HEK293 (cell line): ENCODE data around the gene ANKRD40CL.

Source experiments
- MYNN ChIP-seq: fragments of 450-650 bp; formaldehyde crosslinking; IDR thresholded peaks from 2 replicates; pipeline ENCODE4 v1.5.1; 2016; ENCODE audit warnings: missing biosample characterization, missing genetic modification characterization, borderline replicate concordance
- REPIN1 ChIP-seq: fragments of 450-650 bp; formaldehyde crosslinking; IDR thresholded peaks from 2 replicates; pipeline ENCODE4 v1.5.1; 2017; ENCODE audit warnings: missing biosample characterization, missing genetic modification characterization, low read depth
- TRIM28 ChIP-seq: IDR thresholded peaks from 2 replicates; pipeline ENCODE4 v1.6.1; 2011; ENCODE audit warnings: low read length, control low read depth, borderline replicate concordance
- YY1 ChIP-seq: fragments of 450-650 bp; formaldehyde crosslinking; IDR thresholded peaks from 2 replicates; pipeline ENCODE4 v1.5.1; 2018; ENCODE audit warnings: missing biosample characterization, missing genetic modification characterization
- ZBTB1 ChIP-seq: fragments of 450-650 bp; formaldehyde crosslinking; IDR thresholded peaks from 2 replicates; pipeline ENCODE4 v1.5.1; 2016; ENCODE audit warnings: missing biosample characterization, missing genetic modification characterization
- ZBTB48 ChIP-seq: fragments of 450-650 bp; formaldehyde crosslinking; IDR thresholded peaks from 2 replicates; pipeline ENCODE4 v1.5.1; 2016; ENCODE audit warnings: missing biosample characterization, missing genetic modification characterization
- ZBTB7A ChIP-seq: fragments of 450-650 bp; formaldehyde crosslinking; IDR thresholded peaks from 2 replicates; pipeline ENCODE4 v1.5.1; 2016; ENCODE audit warnings: low read depth, missing biosample characterization, missing genetic modification characterization
- ZNF140 ChIP-seq: fragments of 450-650 bp; formaldehyde crosslinking; IDR thresholded peaks from 2 replicates; pipeline ENCODE4 v1.5.1; 2016; ENCODE audit warnings: missing biosample characterization, missing genetic modification characterization
- ZNF223 ChIP-seq: fragments of 450-650 bp; formaldehyde crosslinking; IDR thresholded peaks from 2 replicates; pipeline ENCODE4 v1.5.1; 2016; ENCODE audit warnings: missing biosample characterization, missing genetic modification characterization
- ZNF274 ChIP-seq, 2 experiments: fragments of 200-500 bp in 1 of 2; fragments of 450-650 bp in 1 of 2; sonication (Bioruptor generic) in 1 of 2; formaldehyde crosslinking in 1 of 2; IDR thresholded peaks; 2 replicates each; pipeline versions ENCODE4 v1.5.1 to v1.6.1; 2014 to 2016; ENCODE audit warnings: borderline replicate concordance in 1 of 2, inconsistent platforms in 1 of 2, low read length in 1 of 2, missing biosample characterization in 1 of 2, missing genetic modification characterization in 1 of 2
- ZNF514 ChIP-seq: fragments of 450-650 bp; formaldehyde crosslinking; IDR thresholded peaks from 2 replicates; pipeline ENCODE4 v1.5.1; 2016; ENCODE audit warnings: missing biosample characterization, missing genetic modification characterization
- TF ChIP-seq, protein P1 (sequence below): fragments of 450-650 bp; formaldehyde crosslinking; IDR thresholded peaks from 2 replicates; pipeline ENCODE4 v1.5.1; 2016; ENCODE audit warnings: missing biosample characterization, missing genetic modification characterization

DNA sequence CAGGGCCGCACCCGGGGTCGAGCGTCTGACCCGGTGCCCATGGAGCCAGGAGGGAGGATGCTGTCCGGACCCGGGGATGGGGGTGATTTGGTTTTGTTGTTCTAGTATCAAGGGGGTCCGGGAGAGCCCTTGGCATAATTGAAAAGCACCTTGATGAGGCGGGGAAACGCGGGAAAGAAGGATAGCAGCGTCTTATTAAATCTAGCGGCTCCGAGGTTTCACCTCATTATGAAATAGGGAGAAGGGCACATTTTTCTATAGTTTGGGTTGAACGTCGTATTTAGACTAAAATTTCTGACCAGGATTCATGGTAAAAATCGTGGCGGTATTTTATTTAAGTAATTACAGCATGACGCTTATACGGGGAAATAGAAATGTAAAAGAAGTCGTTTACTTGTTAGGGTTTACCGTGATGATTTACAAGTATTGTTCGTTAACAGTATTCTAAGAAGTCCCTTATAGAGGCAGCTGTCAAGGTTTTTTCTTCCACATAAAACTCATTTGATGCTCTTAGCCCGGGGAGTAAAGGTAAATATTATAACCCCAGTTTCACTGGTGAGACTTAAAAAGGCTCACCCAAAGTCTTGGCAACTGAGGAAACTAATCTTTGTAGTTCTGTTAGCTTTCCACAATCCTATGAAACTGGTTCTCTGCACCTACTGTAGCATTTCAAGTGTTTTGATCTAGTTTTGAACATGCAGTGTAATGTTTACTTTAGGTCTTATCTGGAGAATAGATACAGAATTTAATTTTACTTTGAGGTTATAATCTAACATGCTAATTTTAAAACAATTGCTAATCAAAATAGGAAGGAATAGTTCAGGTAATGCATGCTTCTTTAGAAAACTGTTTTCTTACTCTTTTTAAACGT is 47.2 kb downstream of the ANKRD40CL start:
- TF ChIP-seq, protein P1, sequence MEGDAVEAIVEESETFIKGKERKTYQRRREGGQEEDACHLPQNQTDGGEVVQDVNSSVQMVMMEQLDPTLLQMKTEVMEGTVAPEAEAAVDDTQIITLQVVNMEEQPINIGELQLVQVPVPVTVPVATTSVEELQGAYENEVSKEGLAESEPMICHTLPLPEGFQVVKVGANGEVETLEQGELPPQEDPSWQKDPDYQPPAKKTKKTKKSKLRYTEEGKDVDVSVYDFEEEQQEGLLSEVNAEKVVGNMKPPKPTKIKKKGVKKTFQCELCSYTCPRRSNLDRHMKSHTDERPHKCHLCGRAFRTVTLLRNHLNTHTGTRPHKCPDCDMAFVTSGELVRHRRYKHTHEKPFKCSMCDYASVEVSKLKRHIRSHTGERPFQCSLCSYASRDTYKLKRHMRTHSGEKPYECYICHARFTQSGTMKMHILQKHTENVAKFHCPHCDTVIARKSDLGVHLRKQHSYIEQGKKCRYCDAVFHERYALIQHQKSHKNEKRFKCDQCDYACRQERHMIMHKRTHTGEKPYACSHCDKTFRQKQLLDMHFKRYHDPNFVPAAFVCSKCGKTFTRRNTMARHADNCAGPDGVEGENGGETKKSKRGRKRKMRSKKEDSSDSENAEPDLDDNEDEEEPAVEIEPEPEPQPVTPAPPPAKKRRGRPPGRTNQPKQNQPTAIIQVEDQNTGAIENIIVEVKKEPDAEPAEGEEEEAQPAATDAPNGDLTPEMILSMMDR (tag by site-specific recombination) = 0 out of 2 replicates have a peak, but pooled peaks have one; percentile 5
- TF ChIP-seq ZNF274 (IDR thresholded peaks at IDR 0.05; ENCODE audit: low read length) = no peak
- no peak for TF ChIP-seq ZNF274 (tag by site-specific recombination; IDR thresholded peaks at IDR 0.05; ENCODE audit: borderline replicate concordance)
- no peak for TF ChIP-seq ZNF140 (tag by site-specific recombination)
- no peak for TF ChIP-seq TRIM28
- no peak for TF ChIP-seq MYNN (tag by site-specific recombination)
- no peak for TF ChIP-seq ZNF514
- no peak for TF ChIP-seq ZBTB1
- TF ChIP-seq ZBTB48 (tag by site-specific recombination) = no peak
- TF ChIP-seq YY1 = no peak
- no peak for TF ChIP-seq ZBTB7A (tag by site-specific recombination)
- TF ChIP-seq REPIN1 = no peak
- TF ChIP-seq ZNF223 = no peak
